Caco-2 (cell line): ENCODE measurements around the gene MAN1C1. TPM values are rescaled to one million over a fixed set of nuclear protein-coding genes. Genes with fewer than 3 reads are reported as not detected.
A peak's percentile ranks its signal among the peaks of the same experiment; 100 is the strongest.

ENCODE experiments used
- BruUV-seq: library from RNA; stranded (reverse); fragments of 400-500 nt; replicated peaks from 2 replicates; lab custom pipeline; 2021; lab: Mats Ljungman, UMichigan
- CTCF ChIA-PET: fragments of 300-600 bp; sonication (Branson Sonifier 250); formaldehyde crosslinking; loops from one replicate; lab custom pipeline; 2022; ENCODE audit warnings: antibody characterized with exemption; lab: Charles Lee
- POLR2A ChIA-PET: fragments of 300-600 bp; sonication (Branson Sonifier 250); formaldehyde crosslinking; loops from one replicate; lab custom pipeline; 2022; ENCODE audit warnings: antibody characterized with exemption; lab: Charles Lee
- DNase-seq, 2 experiments: peaks; one replicate each; pipeline versions ENCODE4 v3.0.0 to v3.0.0-alpha.2; 2020 to 2022
- H3K27me3 ChIP-seq: replicated peaks from 2 replicates; pipeline ENCODE4 v1.6.0; 2011; ENCODE audit warnings: low read length; ENCODE audit not compliant: control insufficient read depth, insufficient read depth
- H3K36me3 ChIP-seq: 2 replicates; pipeline ENCODE4 v1.5.1; 2011; ENCODE audit warnings: low read length; ENCODE audit not compliant: control insufficient read depth, insufficient read depth
- H3K4me1 ChIP-seq: fragments of 250-450 bp; sonication (Bioruptor Pico); 2 replicates; pipeline ENCODE4 v1.5.1; 2020; ENCODE audit warnings: mild to moderate bottlenecking
- H3K4me3 ChIP-seq: 2 replicates; pipeline ENCODE4 v1.5.1; 2011; ENCODE audit warnings: low read depth, mild to moderate bottlenecking, control low read depth, low read length
- H3K9me3 ChIP-seq: fragments of 250-450 bp; sonication (Bioruptor Pico); 2 replicates; pipeline ENCODE4 v1.5.1; 2020; ENCODE audit warnings: mild to moderate bottlenecking, moderate library complexity
- H3K27ac Mint-ChIP-seq: one replicate; pipeline ENCODE4 v1.8.0; 2022; ENCODE audit warnings: mixed read lengths; ENCODE audit not compliant: unreplicated experiment
- H3K27me3 Mint-ChIP-seq: one replicate; pipeline ENCODE4 v1.8.0; 2022; ENCODE audit warnings: mixed read lengths; ENCODE audit not compliant: insufficient read depth, unreplicated experiment
- H3K36me3 Mint-ChIP-seq: one replicate; pipeline ENCODE4 v1.8.0; 2022; ENCODE audit warnings: mild to moderate bottlenecking, mixed read lengths; ENCODE audit not compliant: insufficient read depth, unreplicated experiment
- H3K4me1 Mint-ChIP-seq: one replicate; pipeline ENCODE4 v1.8.0; 2022; ENCODE audit warnings: low read depth, mixed read lengths; ENCODE audit not compliant: unreplicated experiment
- H3K4me3 Mint-ChIP-seq: one replicate; pipeline ENCODE4 v1.8.0; 2022; ENCODE audit warnings: mild to moderate bottlenecking, moderate library complexity, mixed read lengths; ENCODE audit not compliant: unreplicated experiment
- H3K9me3 Mint-ChIP-seq: one replicate; pipeline ENCODE4 v1.8.0; 2022; ENCODE audit warnings: mixed read lengths; ENCODE audit not compliant: unreplicated experiment
- CTCF ChIP-seq, 2 experiments: fragments of 200-600 bp in 1 of 2; IDR thresholded peaks; 1 replicate in 1 of 2; 2 replicates in 1 of 2; pipeline versions ENCODE4 v1.5.1 to v1.8.0; 2011 to 2022; ENCODE audit warnings: antibody characterized with exemption in 1 of 2, control low read depth in 1 of 2, inconsistent platforms in 1 of 2, low read depth in 1 of 2, low read length in 1 of 2, mild to moderate bottlenecking in 1 of 2, moderate library complexity in 1 of 2; ENCODE audit not compliant: insufficient read depth in 1 of 2, severe bottlenecking in 1 of 2, unreplicated experiment in 1 of 2
- intact Hi-C: fragments of 100-400 bp; cut with micrococcal nuclease; formaldehyde crosslinking; loops from one replicate; pipeline ENCODE4 v1.10.0; 2022; ENCODE audit not compliant: unreplicated experiment
- total RNA-seq: library from RNA; stranded (reverse); gene quantifications from 2 replicates; pipeline ENCODE4 v1.2.3, GENCODE V29; 2022

MAN1C1 gene
- total RNA-seq, 1 experiment from 2014 or later: 2.7 TPM

- H3K4me1 ChIP-seq: peaks cover 23% of the 10 kb centered on the region
- POLR2A ChIA-PET: interaction anchor here (0.6 kb wide), 1 partner anchor 308 kb away, joined by 5 read pairs; no protein-coding TSS in a partner anchor
- Mint-ChIP-seq H3K4me1 (peaks cover 17% of the 10 kb centered on the region), H3K4me3 (peak within 1 kb of the TSS; percentile 69), H3K36me3 (peaks cover 17% of the 10 kb centered on the region), H3K27ac (peak within 1 kb of the TSS; percentile 26), H3K27me3 (no peaks in the 10 kb centered on the region), H3K9me3 (no peaks in the 10 kb centered on the region)
- TF ChIP-seq CTCF (IDR thresholded peaks at IDR 0.05; ENCODE audit: insufficient read depth in 1 of 2, low read depth in 1 of 2, low read length in 1 of 2, severe bottlenecking in 1 of 2, unreplicated experiment in 1 of 2): no peak
- DNase-seq: peak in 1 of 2 experiments; percentile 66
- intact Hi-C loops: loop anchor here (5.0 kb wide), 2 partner anchors 43 to 58 kb away; no protein-coding TSS in a partner anchor
- no peaks in the 10 kb centered on the region for H3K36me3 ChIP-seq
- no TSS peak for BruUV-seq
- H3K4me3 ChIP-seq: peak within 1 kb of the TSS; percentile 59
- H3K27me3 ChIP-seq: no peaks in the 10 kb centered on the region
- CTCF ChIA-PET: interaction anchor here (0.5 to 1.4 kb wide), 6 partner anchors 10 to 544 kb away, joined by 3 to 8 read pairs (median 4); no protein-coding TSS in a partner anchor
- no peaks in the 10 kb centered on the region for H3K9me3 ChIP-seq
These were observed 183.5 kb downstream of the MAN1C1 start, which contains the start of gene SELENON for GRCh38 chr1:25799935-25800702. TSS of gene SELENON (plus strand) at chr1:25800193. CDS start at chr1:25800231, 38 bp downstream.

GRCh38 chr1:25800703-25801377, 184.2 kb downstream of the MAN1C1 start:
- peak overlapping the region; percentile 26 for H3K27ac Mint-ChIP-seq
- no TSS peak for BruUV-seq

More at GRCh38 chr1:25800703-25801377, 184.2 kb downstream of the MAN1C1 start:
- H3K4me1 Mint-ChIP-seq: peaks cover 14% of the 10 kb centered on the region
- peaks cover 14% of the 10 kb centered on the region for H3K36me3 Mint-ChIP-seq
- ChIA-PET CTCF (interaction anchor here (0.8 kb wide), 1 partner anchor 29 kb away, joined by 3 read pairs; no protein-coding TSS in a partner anchor), POLR2A (interaction anchor here (0.9 kb wide), 1 partner anchor 19 kb away, joined by 3 read pairs; the partner anchor contains the start of gene MTFR1L)
- TF ChIP-seq CTCF (IDR thresholded peaks at IDR 0.05; ENCODE audit: insufficient read depth in 1 of 2, low read depth in 1 of 2, low read length in 1 of 2, severe bottlenecking in 1 of 2, unreplicated experiment in 1 of 2): no peak
- no peaks in the 10 kb centered on the region for H3K9me3 Mint-ChIP-seq
- H3K27me3 ChIP-seq: no peaks in the 10 kb centered on the region
- no peaks in the 10 kb centered on the region for H3K9me3 ChIP-seq
- peak overlapping the region; percentile 59 for H3K4me3 ChIP-seq
- H3K36me3 ChIP-seq: no peaks in the 10 kb centered on the region
- peaks cover 17% of the 10 kb centered on the region for H3K4me1 ChIP-seq
- no peak for DNase-seq
- H3K4me3 Mint-ChIP-seq: peak overlapping the region; percentile 69
- intact Hi-C loops: no loop called here
- H3K27me3 Mint-ChIP-seq: no peaks in the 10 kb centered on the region
